ENCODE results near the gene NDUFC1. TPM values are rescaled to one million over a fixed set of nuclear protein-coding genes. Genes with fewer than 3 reads are reported as not detected.
"Not testable (repeated sequence)": the region's sequence is repeated elsewhere in the genome, so short reads cannot be mapped to it uniquely, and the experiment has no call there.

NDUFC1 gene
- polyA plus RNA-seq, 4 donors: 54.0 to 101 (median 91.1) TPM

- not testable (repeated sequence) for DNase-seq (ENCODE audit: low read depth in 4 of 4, low spot score in 3 of 4)
Observed at GRCh38 chr4:139255581-139255980, 46.7 kb downstream of the NDUFC1 start.

- no peak for DNase-seq (ENCODE audit: low read depth in 4 of 4, low spot score in 3 of 4)
Observed at GRCh38 chr4:139253713-139254112, 48.6 kb downstream of the NDUFC1 start.

- no peak for DNase-seq (ENCODE audit: low read depth in 4 of 4, low spot score in 3 of 4)
Observed at GRCh38 chr4:139253046-139253445, 49.2 kb downstream of the NDUFC1 start.

- DNase-seq (ENCODE audit: low read depth in 4 of 4, low spot score in 3 of 4): no peak
Observed at GRCh38 chr4:139247700-139248238, 54.5 kb downstream of the NDUFC1 start.

GRCh38 chr4:139247241-139247640 is 55.0 kb downstream of the NDUFC1 start:
- DNase-seq (ENCODE audit: low read depth in 4 of 4, low spot score in 3 of 4): no peak

GRCh38 chr4:139246166-139246565 is 56.1 kb downstream of the NDUFC1 start:
- no peak for DNase-seq (ENCODE audit: low read depth in 4 of 4, low spot score in 3 of 4)

- no peak for DNase-seq (ENCODE audit: low read depth in 4 of 4, low spot score in 3 of 4)
Observed at GRCh38 chr4:139245590-139245989, 56.7 kb downstream of the NDUFC1 start.

- DNase-seq (ENCODE audit: low read depth in 4 of 4, low spot score in 3 of 4): no peak
Observed at GRCh38 chr4:139243448-139244365, 58.6 kb downstream of the NDUFC1 start.

- DNase-seq (ENCODE audit: low read depth in 4 of 4, low spot score in 3 of 4): no peak
Observed at GRCh38 chr4:139242511-139243051, 59.7 kb downstream of the NDUFC1 start.

GRCh38 chr4:139241784-139242151 is 60.5 kb downstream of the NDUFC1 start:
- DNase-seq (ENCODE audit: low read depth in 4 of 4, low spot score in 3 of 4): no peak

GRCh38 chr4:139241086-139241783 is 61.0 kb downstream of the NDUFC1 start:
- DNase-seq (ENCODE audit: low read depth in 4 of 4, low spot score in 3 of 4): peak in 1 of 4 donors; percentile 5

Other genes starting within 250 kb of the NDUFC1 start
- 10 to 100 TPM; 58.3 to 72.7 (median 65.0) TPM for gene ELF2, start 125.3 kb downstream of the NDUFC1 start, polyA plus RNA-seq (ENCODE audit: insufficient read length in 4 of 4)
- under 1 TPM; 0.52 to 0.79 (median 0.62) TPM for gene MGARP, start 22.3 kb downstream of the NDUFC1 start, polyA plus RNA-seq (ENCODE audit: insufficient read length in 4 of 4)
- 10 to 100 TPM; 27.9 to 41.2 (median 35.7) TPM for gene NAA15, start 972 bp downstream of the NDUFC1 start, polyA plus RNA-seq (ENCODE audit: insufficient read length in 4 of 4)
- 10 to 100 TPM; 11.4 to 16.0 (median 13.6) TPM for gene RAB33B, start 151.6 kb upstream of the NDUFC1 start, polyA plus RNA-seq (ENCODE audit: insufficient read length in 4 of 4)

Data from left renal pelvis (tissue), 4 donors.